ENCODE measurements around the gene TYROBP. TPM values are rescaled to one million over a fixed set of nuclear protein-coding genes. Genes with fewer than 3 reads are reported as not detected.

Gene TYROBP
- total and polyA plus RNA-seq, 2 of the 8 experiments (the other 6 are each of a cell fraction or from before 2014, with no cell fraction given) = 0.18 TPM; not detected in 1

DNA sequence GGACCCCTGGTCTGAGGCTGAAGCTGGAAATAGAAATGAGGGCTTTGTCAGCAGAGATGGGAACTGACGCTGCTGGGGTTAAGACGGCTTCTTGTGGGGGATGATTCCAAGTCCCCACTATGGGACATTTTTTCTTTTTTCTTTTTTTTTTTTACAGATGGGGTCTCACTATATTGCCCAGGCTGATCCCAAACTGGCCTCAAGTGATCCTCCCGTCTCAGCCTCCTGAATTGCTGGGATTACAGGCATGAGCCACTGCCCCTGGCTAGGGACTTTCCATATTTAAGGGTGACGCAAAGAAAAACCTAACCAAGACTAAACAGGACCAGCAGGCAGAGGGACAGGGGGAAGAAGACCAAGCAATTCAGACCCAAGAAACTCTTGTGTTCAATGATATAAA lies 38.1 kb upstream of the TYROBP start:
- DNase-seq (ENCODE audit: low read depth in 1 of 2, low spot score in 2 of 2) (no peak), FAIRE-seq (no peak)
- Histone ChIP-seq H3K23me2 (ENCODE audit: low read depth, low read length) (0 out of 2 replicates have a peak, but pooled peaks cover 2% of the 10 kb centered on the region), H3K4me3 (ENCODE audit: extremely low read depth in 1 of 4, insufficient read depth in 2 of 4, low read depth in 3 of 4, low read length in 4 of 4) (no peak overlapping the region), H2BK15ac (ENCODE audit: low read length) (no peak overlapping the region), H2BK5ac (ENCODE audit: low read depth, low read length) (no peak overlapping the region), H3K4me2 (ENCODE audit: insufficient read depth in 1 of 2, low read depth in 2 of 2, low read length in 2 of 2) (no peak overlapping the region), H3K9me3 (ENCODE audit: insufficient read depth in 2 of 2, low read depth in 1 of 2, low read length in 1 of 2) (no peaks in the 10 kb centered on the region), H3K79me1 (ENCODE audit: low read depth, low read length) (no peaks in the 10 kb centered on the region), H3K36me3 (ENCODE audit: control insufficient read depth in 2 of 4, insufficient read depth in 4 of 4, low read length in 3 of 4) (peaks cover 0 to 6% (median 2%) of the 10 kb centered on the region in 4 experiments; a peak in 1 of 8 replicates), H4K8ac (ENCODE audit: extremely low read depth, insufficient read depth, low read length) (no peak overlapping the region), H4K91ac (replicated peaks; ENCODE audit: insufficient read length, low read length) (no peak overlapping the region), H3K27ac (ENCODE audit: low read depth, low read length) (no peak overlapping the region), H3K4ac (replicated peaks; ENCODE audit: insufficient read length, low read depth, low read length) (no peak overlapping the region), H2BK120ac (replicated peaks; ENCODE audit: low read depth, low read length) (no peak overlapping the region), H3K23ac (ENCODE audit: insufficient read length) (no peak overlapping the region), H2BK12ac (ENCODE audit: low read depth, low read length) (no peak overlapping the region), H3K56ac (replicated peaks; ENCODE audit: insufficient read length, low read depth, low read length) (no peak overlapping the region), H3K14ac (ENCODE audit: insufficient read length) (no peak overlapping the region), H3K79me2 (ENCODE audit: control insufficient read depth in 1 of 2, insufficient read depth in 2 of 2, low read length in 2 of 2) (no peaks in the 10 kb centered on the region), H2AFZ (ENCODE audit: low read length) (no peak overlapping the region), H3K18ac (ENCODE audit: extremely low read depth, low read length) (no peak overlapping the region), H2BK20ac (ENCODE audit: low read length) (no peak overlapping the region), H4K5ac (ENCODE audit: insufficient read length, low read depth, low read length) (no peak overlapping the region), H3K4me1 (replicated peaks in 1 of 4; ENCODE audit: control insufficient read depth in 3 of 4, insufficient read depth in 4 of 4, low read length in 3 of 4) (peaks cover 0 to 3% (median 1%) of the 10 kb centered on the region in 4 experiments; a peak in 1 of 7 replicates), H4K20me1 (replicated peaks in 1 of 2; ENCODE audit: control insufficient read depth in 1 of 2, insufficient read depth in 2 of 2, low read length in 2 of 2) (peaks cover 0 to 15% of the 10 kb centered on the region in 2 experiments), H3K27me3 (replicated peaks in 1 of 4; ENCODE audit: control insufficient read depth in 3 of 4, extremely low read depth in 1 of 4, insufficient read depth in 3 of 4, low read length in 3 of 4) (0 out of 7 replicates have a peak, but pooled peaks cover 0 to 3% (median 0%) of the 10 kb centered on the region in 4 experiments), H3K9ac (replicated peaks in 1 of 4; ENCODE audit: extremely low read depth in 1 of 4, low read depth in 3 of 4, low read length in 3 of 4) (no peak overlapping the region), H2AK5ac (ENCODE audit: low read depth, low read length) (no peak overlapping the region)
- TF ChIP-seq ASH2L (IDR thresholded peaks at IDR 0.05; ENCODE audit: low read length) = no peak
- TF ChIP-seq SP1 (IDR thresholded peaks at IDR 0.05; ENCODE audit: low read depth, low read length) = no peak
- no peak for TF ChIP-seq CHD2 (IDR thresholded peaks at IDR 0.05; ENCODE audit: low read length)
- no peak for TF ChIP-seq HDAC6 (IDR thresholded peaks at IDR 0.05; ENCODE audit: low read depth, low read length)
- 84% methylated on average over 4 of the region's 4 CpGs; no CpG with 5 or more reads in 1 of the 2 experiments for WGBS, 2 experiments (ENCODE audit: extremely low coverage in 1 of 2, insufficient coverage in 1 of 2, insufficient read length in 1 of 2, insufficient replicate concordance in 2 of 2, low coverage in 1 of 2, low lambda C conversion rate in 2 of 2, missing lambda C conversion rate in 1 of 2)
- ChIA-PET CTCF (ENCODE audit: partially characterized antibody) (interaction anchor here (0.9 to 1.6 kb wide), 4 partner anchors 20 to 52 kb away, joined by 3 to 4 read pairs (median 3); no protein-coding TSS in a partner anchor), POLR2A (ENCODE audit: partially characterized antibody) (interaction anchor here (1.1 kb wide), 1 partner anchor 151 kb away, joined by 3 read pairs; no protein-coding TSS in a partner anchor)

Data from H1 (cell line).